Testis (tissue), 2 donors: ENCODE measurements around the gene CYB561A3.

Experiments
- POLR2A ChIP-seq: fragments of 450-650 bp; IDR thresholded peaks from one replicate; pipeline ENCODE4 v1.6.1; 2017; ENCODE audit warnings: antibody characterized with exemption, mild to moderate bottlenecking, moderate library complexity
- TF ChIP-seq, protein P1 (sequence below), 3 experiments: fragments of 450-650 bp in 2 of 3; fragments of 200-600 bp in 1 of 3; sonication (generic) in 1 of 3; IDR thresholded peaks; one replicate each; pipeline ENCODE4 v1.5.1; 2016 to 2019; ENCODE audit warnings: antibody characterized with exemption in 3 of 3, mild to moderate bottlenecking in 2 of 3, moderate library complexity in 1 of 3

DNA sequence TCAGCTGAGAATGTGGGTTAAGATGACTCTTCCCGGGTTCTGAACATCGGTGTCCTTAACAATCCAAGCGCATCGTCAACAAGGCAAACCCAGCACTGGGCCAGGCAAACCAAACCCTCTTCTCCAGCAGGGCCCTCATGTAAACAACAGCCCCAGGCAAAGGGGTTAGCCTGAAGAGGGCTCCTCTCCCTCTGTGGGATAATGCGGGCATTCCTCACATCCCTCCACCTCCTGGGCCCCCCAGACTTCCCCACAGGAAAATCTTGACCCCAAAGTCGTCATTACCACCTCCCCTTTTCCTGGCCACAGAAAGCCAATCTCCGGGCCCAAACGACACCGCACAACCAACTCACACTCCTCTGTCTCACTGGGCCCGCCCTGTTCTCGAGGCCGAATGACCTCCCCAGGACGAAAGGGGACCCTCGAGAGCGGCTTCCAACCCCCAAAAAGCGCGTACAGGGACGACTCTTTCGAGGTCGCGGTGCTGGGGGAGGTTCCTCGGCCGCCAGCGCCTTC lies 29.3 kb downstream of the CYB561A3 start:
- TF ChIP-seq, protein P1, sequence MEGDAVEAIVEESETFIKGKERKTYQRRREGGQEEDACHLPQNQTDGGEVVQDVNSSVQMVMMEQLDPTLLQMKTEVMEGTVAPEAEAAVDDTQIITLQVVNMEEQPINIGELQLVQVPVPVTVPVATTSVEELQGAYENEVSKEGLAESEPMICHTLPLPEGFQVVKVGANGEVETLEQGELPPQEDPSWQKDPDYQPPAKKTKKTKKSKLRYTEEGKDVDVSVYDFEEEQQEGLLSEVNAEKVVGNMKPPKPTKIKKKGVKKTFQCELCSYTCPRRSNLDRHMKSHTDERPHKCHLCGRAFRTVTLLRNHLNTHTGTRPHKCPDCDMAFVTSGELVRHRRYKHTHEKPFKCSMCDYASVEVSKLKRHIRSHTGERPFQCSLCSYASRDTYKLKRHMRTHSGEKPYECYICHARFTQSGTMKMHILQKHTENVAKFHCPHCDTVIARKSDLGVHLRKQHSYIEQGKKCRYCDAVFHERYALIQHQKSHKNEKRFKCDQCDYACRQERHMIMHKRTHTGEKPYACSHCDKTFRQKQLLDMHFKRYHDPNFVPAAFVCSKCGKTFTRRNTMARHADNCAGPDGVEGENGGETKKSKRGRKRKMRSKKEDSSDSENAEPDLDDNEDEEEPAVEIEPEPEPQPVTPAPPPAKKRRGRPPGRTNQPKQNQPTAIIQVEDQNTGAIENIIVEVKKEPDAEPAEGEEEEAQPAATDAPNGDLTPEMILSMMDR (IDR thresholded peaks at IDR 0.05) = no peak
- no peak for TF ChIP-seq POLR2A
